Measurements from ENCODE around the gene CFAP20DC. TPM values are rescaled to one million over a fixed set of nuclear protein-coding genes. Genes with fewer than 3 reads are reported as not detected.
"Not testable (repeated sequence)": the region's sequence is repeated elsewhere in the genome, so short reads cannot be mapped to it uniquely, and the experiment has no call there.

The CFAP20DC gene
- total and polyA plus RNA-seq, 9 donors, result 1.2 to 2.5 (median 1.9) TPM

GRCh38 chr3:58711871-58712270 is 338.0 kb downstream of the CFAP20DC start:
- no peaks in the 10 kb centered on the region for H3K27me3 ChIP-seq (ENCODE audit: control insufficient read depth, insufficient read depth, low read length)
- H3K4me1 ChIP-seq (ENCODE audit: control insufficient read depth, insufficient read depth, low read length), result no peaks in the 10 kb centered on the region
- H3K36me3 ChIP-seq (ENCODE audit: control insufficient read depth, insufficient read depth, low read length), result no peaks in the 10 kb centered on the region
- no peaks in the 10 kb centered on the region for H3K9me3 ChIP-seq (replicated peaks; ENCODE audit: control insufficient read depth, low read depth, low read length)
- no peak overlapping the region for H3K4me3 ChIP-seq (ENCODE audit: low read length)
- no peak overlapping the region for H3K27ac ChIP-seq (ENCODE audit: low read length)
- no peak for DNase-seq
- 84% methylated on average over 4 of the region's 8 CpGs for WGBS (ENCODE audit: insufficient coverage)

- H3K27me3 ChIP-seq (ENCODE audit: control insufficient read depth, insufficient read depth, low read length); DNase-seq; H3K9me3 ChIP-seq (replicated peaks; ENCODE audit: control insufficient read depth, low read depth, low read length); H3K27ac ChIP-seq (ENCODE audit: low read length); H3K4me1 ChIP-seq (ENCODE audit: control insufficient read depth, insufficient read depth, low read length); H3K4me3 ChIP-seq (ENCODE audit: low read length); H3K36me3 ChIP-seq (ENCODE audit: control insufficient read depth, insufficient read depth, low read length): not testable (repeated sequence)
- 77% methylated on average over 3 of the region's 3 CpGs for WGBS (ENCODE audit: insufficient coverage)
Observed at GRCh38 chr3:58708983-58709382, 340.8 kb downstream of the CFAP20DC start.

GRCh38 chr3:58708116-58708791 is 341.6 kb downstream of the CFAP20DC start:
- H3K9me3 ChIP-seq (replicated peaks; ENCODE audit: control insufficient read depth, low read depth, low read length), result no peaks in the 10 kb centered on the region
- H3K4me3 ChIP-seq (ENCODE audit: low read length), result no peak overlapping the region
- WGBS (ENCODE audit: insufficient coverage), result no CpG with 5 or more reads among the region's 3 CpGs
- no peak for DNase-seq
- no peak overlapping the region for H3K27ac ChIP-seq (ENCODE audit: low read length)
- no peaks in the 10 kb centered on the region for H3K27me3 ChIP-seq (ENCODE audit: control insufficient read depth, insufficient read depth, low read length)
- H3K36me3 ChIP-seq (ENCODE audit: control insufficient read depth, insufficient read depth, low read length), result no peaks in the 10 kb centered on the region
- H3K4me1 ChIP-seq (ENCODE audit: control insufficient read depth, insufficient read depth, low read length), result no peaks in the 10 kb centered on the region

GRCh38 chr3:58707390-58707930 is 342.4 kb downstream of the CFAP20DC start:
- no CpG with 5 or more reads among the region's 3 CpGs for WGBS (ENCODE audit: insufficient coverage)
- H3K4me1 ChIP-seq (ENCODE audit: control insufficient read depth, insufficient read depth, low read length), result no peaks in the 10 kb centered on the region
- H3K36me3 ChIP-seq (ENCODE audit: control insufficient read depth, insufficient read depth, low read length), result no peaks in the 10 kb centered on the region
- H3K4me3 ChIP-seq (ENCODE audit: low read length), result no peak overlapping the region
- no peaks in the 10 kb centered on the region for H3K9me3 ChIP-seq (replicated peaks; ENCODE audit: control insufficient read depth, low read depth, low read length)
- H3K27ac ChIP-seq (ENCODE audit: low read length), result no peak overlapping the region
- DNase-seq, result no peak
- no peaks in the 10 kb centered on the region for H3K27me3 ChIP-seq (ENCODE audit: control insufficient read depth, insufficient read depth, low read length)

DNA sequence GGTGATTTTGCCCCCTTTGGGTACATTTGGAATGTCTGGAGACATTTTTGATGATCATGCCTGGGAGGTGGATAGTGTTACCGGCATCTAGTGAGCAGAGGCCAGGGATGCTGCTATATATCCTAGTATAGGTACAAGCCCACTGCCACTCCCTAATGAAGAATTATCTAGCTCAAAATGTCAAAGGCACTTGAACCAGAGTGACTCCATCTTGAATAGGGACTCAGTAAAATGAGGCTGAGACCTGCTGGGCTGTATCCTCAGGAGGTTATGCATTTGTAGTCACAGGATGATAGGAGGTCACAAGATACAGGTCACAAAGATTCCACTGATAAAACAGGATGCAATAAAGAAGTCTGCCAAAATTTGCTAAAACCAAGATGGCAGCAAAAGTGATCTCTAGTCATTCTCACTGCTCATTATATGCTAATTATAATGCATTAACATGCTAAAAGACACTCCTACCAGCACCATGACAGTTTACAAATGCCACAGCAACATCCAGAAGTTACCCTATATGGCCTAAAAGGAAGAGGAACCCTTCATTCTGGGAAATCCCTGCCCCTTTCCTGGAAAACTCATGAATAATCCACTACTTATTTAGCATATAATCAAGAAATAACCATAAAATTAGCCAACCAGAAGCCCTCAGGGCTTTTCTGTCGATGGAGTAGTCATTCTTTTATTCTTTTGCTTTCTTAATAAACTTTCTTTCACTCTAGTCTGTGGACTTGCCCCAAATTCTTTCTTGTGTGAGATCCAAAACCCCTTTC is 343.2 kb downstream of the CFAP20DC start:
- Histone ChIP-seq H3K27me3 (ENCODE audit: control insufficient read depth, insufficient read depth, low read length) (no peaks in the 10 kb centered on the region), H3K9me3 (replicated peaks; ENCODE audit: control insufficient read depth, low read depth, low read length) (no peaks in the 10 kb centered on the region), H3K27ac (ENCODE audit: low read length) (no peak overlapping the region), H3K36me3 (ENCODE audit: control insufficient read depth, insufficient read depth, low read length) (no peaks in the 10 kb centered on the region), H3K4me3 (ENCODE audit: low read length) (no peak overlapping the region), H3K4me1 (ENCODE audit: control insufficient read depth, insufficient read depth, low read length) (no peaks in the 10 kb centered on the region)
- 86% methylated on average over 1 of the region's 2 CpGs for WGBS (ENCODE audit: insufficient coverage)
- no peak for DNase-seq

DNA sequence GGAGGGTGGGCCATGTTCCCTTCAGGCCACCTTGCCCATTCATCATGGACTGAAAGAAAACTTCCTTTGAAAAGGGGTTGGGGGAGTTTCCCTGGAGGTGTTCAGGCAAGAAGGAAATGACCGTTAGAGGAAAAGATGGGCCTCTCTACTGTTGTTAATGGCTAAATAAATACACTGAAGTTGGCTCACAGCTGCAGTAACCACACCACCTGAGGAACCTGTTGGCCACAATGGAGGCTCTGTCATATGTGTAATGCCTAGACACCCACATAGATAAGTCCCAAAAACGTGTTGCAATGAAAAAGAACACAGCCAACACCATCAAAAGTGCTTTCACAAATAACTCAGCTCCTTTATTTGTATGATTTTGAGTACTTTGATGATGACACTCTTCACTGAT is 345.1 kb downstream of the CFAP20DC start:
- DNase-seq, result no peak
- Histone ChIP-seq H3K27ac (ENCODE audit: low read length) (no peak overlapping the region), H3K4me1 (ENCODE audit: control insufficient read depth, insufficient read depth, low read length) (no peaks in the 10 kb centered on the region), H3K27me3 (ENCODE audit: control insufficient read depth, insufficient read depth, low read length) (no peaks in the 10 kb centered on the region), H3K36me3 (ENCODE audit: control insufficient read depth, insufficient read depth, low read length) (no peaks in the 10 kb centered on the region), H3K4me3 (ENCODE audit: low read length) (no peak overlapping the region), H3K9me3 (replicated peaks; ENCODE audit: control insufficient read depth, low read depth, low read length) (no peaks in the 10 kb centered on the region)
- no CpG with 5 or more reads among the region's 2 CpGs for WGBS (ENCODE audit: insufficient coverage)

DNA sequence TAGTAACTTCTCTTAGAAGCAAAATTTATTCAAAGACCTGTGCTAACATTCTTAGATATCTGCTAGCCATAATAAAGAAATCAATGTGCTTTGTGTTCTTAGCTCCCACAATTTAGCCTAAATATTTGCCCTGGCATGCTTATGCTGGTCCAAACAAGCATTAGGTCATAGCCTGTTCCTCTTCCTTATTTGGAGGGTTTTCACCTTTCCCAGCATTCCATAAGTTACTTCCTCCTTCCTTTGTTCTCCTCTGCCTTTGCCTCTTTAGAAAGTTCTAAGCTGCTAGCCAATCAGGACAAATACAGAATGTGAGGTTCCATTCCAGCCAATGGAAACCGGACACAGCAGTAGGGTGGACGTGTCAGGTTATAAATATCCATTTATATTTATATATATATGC is 345.5 kb downstream of the CFAP20DC start:
- not testable (repeated sequence) for H3K9me3 ChIP-seq (replicated peaks; ENCODE audit: control insufficient read depth, low read depth, low read length); DNase-seq; H3K27ac ChIP-seq (ENCODE audit: low read length); H3K4me1 ChIP-seq (ENCODE audit: control insufficient read depth, insufficient read depth, low read length); H3K4me3 ChIP-seq (ENCODE audit: low read length); H3K36me3 ChIP-seq (ENCODE audit: control insufficient read depth, insufficient read depth, low read length); H3K27me3 ChIP-seq (ENCODE audit: control insufficient read depth, insufficient read depth, low read length)
- no CpG with 5 or more reads among the region's 2 CpGs for WGBS (ENCODE audit: insufficient coverage)

- no peaks in the 10 kb centered on the region for H3K27me3 ChIP-seq (ENCODE audit: control insufficient read depth, insufficient read depth, low read length)
- peaks cover 4% of the 10 kb centered on the region for H3K4me1 ChIP-seq (ENCODE audit: control insufficient read depth, insufficient read depth, low read length)
- no peaks in the 10 kb centered on the region for H3K9me3 ChIP-seq (replicated peaks; ENCODE audit: control insufficient read depth, low read depth, low read length)
- H3K4me3 ChIP-seq (ENCODE audit: low read length), result no peak overlapping the region
- no peak overlapping the region for H3K27ac ChIP-seq (ENCODE audit: low read length)
- DNase-seq, result no peak
- no peaks in the 10 kb centered on the region for H3K36me3 ChIP-seq (ENCODE audit: control insufficient read depth, insufficient read depth, low read length)
Observed at GRCh38 chr3:58698246-58698645, 351.6 kb downstream of the CFAP20DC start.

- H3K36me3 ChIP-seq (ENCODE audit: control insufficient read depth, insufficient read depth, low read length), result no peaks in the 10 kb centered on the region
- no peak overlapping the region for H3K27ac ChIP-seq (ENCODE audit: low read length)
- peaks cover 4% of the 10 kb centered on the region for H3K4me1 ChIP-seq (ENCODE audit: control insufficient read depth, insufficient read depth, low read length)
Observed at GRCh38 chr3:58697561-58697960, 352.3 kb downstream of the CFAP20DC start.

GRCh38 chr3:58696813-58697212 is 353.0 kb downstream of the CFAP20DC start:
- not testable (repeated sequence) for H3K36me3 ChIP-seq (ENCODE audit: control insufficient read depth, insufficient read depth, low read length); H3K27me3 ChIP-seq (ENCODE audit: control insufficient read depth, insufficient read depth, low read length); DNase-seq; H3K27ac ChIP-seq (ENCODE audit: low read length); H3K4me3 ChIP-seq (ENCODE audit: low read length); H3K4me1 ChIP-seq (ENCODE audit: control insufficient read depth, insufficient read depth, low read length); H3K9me3 ChIP-seq (replicated peaks; ENCODE audit: control insufficient read depth, low read depth, low read length)
- whole genome bisulfite sequencing (ENCODE audit: insufficient coverage), result no CpG with 5 or more reads among the region's 3 CpGs

More at GRCh38 chr3:58697561-58697960, 352.3 kb downstream of the CFAP20DC start:
- Histone ChIP-seq H3K4me3 (ENCODE audit: low read length) (no peak overlapping the region), H3K27me3 (ENCODE audit: control insufficient read depth, insufficient read depth, low read length) (no peaks in the 10 kb centered on the region), H3K9me3 (replicated peaks; ENCODE audit: control insufficient read depth, low read depth, low read length) (peaks cover 1% of the 10 kb centered on the region)
- no peak for DNase-seq

Measured in muscle of leg (tissue), 11 donors.